Ammon's horn (tissue), 1 donor: ENCODE data around the gene PPA1.
A peak's percentile ranks its signal among the peaks of the same experiment; 100 is the strongest.
"Not testable (repeated sequence)": the region's sequence is repeated elsewhere in the genome, so short reads cannot be mapped to it uniquely, and the experiment has no call there.

Experiments
- DNase-seq: peaks from one replicate; pipeline ENCODE4 v3.0.0-alpha.2; 2016; ENCODE audit warnings: low spot score

The PPA1 gene

DNA sequence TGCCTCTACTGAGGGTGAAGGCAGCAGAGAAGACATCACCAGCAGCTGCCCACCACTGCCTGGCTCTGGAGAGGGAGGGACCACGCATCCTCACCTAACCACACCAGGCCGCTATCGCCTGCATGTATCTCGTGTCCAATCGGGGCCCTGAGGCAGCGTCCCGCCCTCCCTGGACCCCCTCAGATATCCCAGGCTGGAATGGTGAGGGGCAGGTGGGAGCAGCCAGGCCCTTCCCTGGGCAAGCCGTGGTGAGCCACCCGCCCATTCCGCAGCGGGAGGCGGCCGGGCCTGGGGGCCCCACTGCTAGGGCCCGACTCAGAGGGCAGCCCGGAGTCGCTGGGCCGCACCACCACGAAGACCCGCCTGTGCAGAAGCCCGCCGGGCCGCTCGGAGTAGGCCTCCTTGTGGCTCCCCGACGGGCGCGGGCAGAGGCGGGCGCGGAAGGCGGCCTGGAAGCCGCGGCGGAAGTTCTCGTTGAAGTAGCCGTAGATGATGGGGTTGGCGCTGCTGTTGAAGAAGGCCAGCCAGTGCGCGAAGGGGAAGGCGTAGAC is 21.6 kb upstream of the PPA1 start:
- DNase-seq, result no peak

DNA sequence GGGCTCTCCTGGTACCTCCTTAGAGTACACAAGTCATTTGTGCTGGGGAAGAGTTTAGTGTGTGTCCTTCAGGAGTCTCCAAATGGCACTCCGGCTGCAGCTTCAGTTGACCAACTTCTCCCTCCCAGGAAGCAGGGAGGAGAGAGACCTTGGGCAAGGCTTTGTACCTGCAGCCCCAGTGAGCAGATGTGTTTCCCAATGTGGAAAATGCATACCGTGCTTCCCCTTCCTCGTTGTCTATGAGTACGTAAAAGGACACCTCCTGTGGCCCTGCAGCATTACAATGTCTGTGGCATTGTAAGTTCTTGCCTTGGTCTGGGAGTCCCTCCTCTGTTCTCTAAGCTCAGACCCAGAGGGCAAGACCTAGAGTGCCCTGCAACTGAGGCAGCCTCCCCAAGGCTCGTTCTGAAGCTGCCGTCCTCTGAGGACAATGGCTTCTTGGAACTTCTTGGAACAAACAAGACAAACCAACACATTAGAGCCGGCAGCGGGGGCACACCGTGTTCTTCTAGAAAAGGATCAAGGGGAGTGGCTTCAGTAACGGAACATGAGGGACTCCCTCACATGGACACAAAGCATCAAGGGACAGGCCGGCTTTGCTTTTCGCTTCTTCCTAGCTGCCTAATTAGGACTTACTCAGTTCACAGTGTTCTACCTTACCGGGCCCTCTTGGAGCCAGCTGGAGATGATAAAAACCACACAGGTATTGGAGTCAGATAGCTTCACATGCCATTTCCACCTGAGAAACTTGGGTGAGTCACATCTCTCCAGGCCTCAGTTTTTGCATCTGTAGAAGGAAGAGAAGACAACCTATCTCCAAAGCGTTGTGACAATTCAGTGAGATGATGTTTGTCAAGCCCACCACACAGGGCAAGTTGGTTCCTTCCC is 20.9 kb upstream of the PPA1 start:
- DNase-seq, result no peak

DNA sequence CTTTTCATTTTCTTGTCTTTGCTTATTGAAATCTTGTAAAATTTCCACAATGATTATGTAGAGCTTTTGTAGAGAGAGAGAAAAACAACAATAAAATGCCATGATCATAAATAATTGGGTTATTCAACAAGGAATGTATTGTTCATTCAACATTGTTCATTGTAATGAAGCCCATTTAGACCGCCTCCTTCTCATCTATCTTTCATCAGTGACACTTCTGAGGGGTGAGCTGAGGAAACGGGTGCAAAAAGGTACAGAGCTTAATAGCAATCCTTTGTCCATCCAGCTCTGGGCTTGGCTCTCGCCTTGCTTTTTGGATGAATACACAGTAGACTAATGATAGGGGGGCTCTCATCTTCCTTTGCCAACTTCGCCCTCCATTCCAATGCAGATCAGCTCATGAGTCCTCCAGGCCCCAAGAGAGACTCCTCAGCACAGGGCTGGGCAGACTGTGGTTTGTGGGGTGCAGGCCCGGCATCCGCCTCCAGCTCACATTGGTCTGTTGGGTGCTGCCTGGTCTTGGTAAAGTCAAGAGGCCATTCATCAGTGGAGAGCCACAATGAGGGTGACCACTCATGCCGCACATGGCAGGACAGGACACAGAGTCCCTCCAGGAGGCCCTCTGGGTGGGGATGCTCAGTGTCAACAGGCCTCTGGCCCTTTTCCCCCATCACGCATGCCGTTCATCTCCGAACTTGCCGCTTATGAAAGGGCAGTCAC is 17.9 kb upstream of the PPA1 start:
- peak; percentile 62 for DNase-seq

- DNase-seq, result no peak
Observed at GRCh38 chr10:70247360-70247759, 14.1 kb upstream of the PPA1 start.

DNA sequence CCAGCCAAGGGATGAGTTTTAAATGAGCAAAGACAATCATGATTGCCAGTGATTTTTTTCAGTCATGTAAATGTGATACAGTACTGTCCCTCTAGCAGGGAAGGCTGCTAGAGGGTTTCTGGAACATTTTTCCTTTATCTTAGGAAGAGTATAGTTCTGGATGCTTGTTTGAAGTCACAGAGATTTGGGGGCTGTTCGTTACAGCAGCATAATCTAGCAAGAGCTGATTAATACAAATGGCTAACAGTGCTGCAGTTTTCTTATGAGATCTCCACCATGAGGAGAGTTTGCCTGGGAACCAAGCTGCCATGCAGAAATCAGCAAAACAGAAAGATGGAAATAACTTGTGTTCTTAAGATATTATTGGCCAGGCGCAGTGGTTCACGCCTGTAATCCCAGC is 7.9 kb upstream of the PPA1 start:
- DNase-seq, result no peak

- not testable (repeated sequence) for DNase-seq
Observed at GRCh38 chr10:70239986-70240385, 6.8 kb upstream of the PPA1 start.

GRCh38 chr10:70239077-70239976 is 6.1 kb upstream of the PPA1 start:
- not testable (repeated sequence) for DNase-seq

DNA sequence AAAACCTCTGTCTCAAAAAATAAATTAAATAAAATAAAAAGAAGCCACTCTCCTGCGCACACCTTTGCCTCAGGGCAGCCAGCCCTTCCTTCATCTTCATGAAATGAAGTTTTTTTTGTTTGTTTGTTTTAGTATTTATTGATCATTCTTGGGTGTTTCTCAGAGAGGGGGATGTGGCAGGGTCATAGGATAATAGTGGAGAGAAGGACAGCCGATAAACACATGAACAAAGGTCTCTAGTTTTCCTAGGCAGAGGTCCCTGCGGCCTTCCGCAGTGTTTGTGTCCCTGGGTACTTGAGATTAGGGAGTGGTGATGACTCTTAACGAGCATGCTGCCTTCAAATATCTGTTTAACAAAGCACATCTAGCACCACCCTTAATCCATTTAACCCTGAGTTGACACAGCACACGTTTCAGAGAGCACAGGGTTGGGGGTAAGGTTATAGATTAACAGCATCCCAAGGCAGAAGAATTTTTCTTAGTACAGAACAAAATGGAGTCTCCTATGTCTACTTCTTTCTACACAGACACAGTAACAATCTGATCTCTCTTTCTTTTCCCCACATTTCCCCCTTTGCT is 4.8 kb upstream of the PPA1 start:
- not testable (repeated sequence) for DNase-seq

DNA sequence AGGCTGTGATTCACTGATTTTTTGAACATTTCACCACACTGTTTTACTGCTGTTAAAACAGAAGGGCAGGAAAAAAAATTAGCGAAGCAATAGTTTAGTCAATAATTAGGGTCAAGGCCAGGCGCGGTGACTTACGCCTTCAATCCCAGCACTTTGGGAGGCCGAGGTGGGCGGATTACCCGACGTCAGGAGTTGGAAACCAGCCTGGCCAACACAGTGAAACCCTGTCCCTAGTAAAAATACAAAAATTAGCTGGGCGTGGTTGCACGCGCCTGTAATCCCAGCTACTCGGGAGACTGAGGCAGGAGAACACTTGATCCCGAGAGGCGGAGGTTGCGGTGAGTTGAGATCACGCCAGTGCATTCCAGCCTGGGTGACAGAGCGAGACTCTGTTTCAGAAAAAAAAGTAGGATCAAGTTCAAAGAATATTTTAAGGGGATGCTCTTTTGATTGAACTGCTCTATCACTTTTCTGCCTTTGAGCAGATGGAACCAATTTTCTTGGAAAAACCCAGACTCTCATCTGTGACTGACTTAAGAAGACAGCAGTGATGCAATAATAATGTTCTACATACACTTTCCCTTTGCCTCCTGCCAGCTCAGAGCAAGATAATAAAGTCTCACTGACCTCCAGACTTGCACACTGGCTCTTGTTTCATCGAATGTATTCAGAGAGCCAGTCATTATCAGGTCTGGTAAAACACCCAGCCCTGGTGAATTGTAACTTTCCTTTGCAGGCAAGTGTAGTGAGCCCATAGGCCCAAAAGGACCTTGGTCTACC is 1.6 kb upstream of the PPA1 start:
- no peak for DNase-seq

GRCh38 chr10:70233939-70234300 is 691 bp upstream of the PPA1 start:
- no peak for DNase-seq

DNA sequence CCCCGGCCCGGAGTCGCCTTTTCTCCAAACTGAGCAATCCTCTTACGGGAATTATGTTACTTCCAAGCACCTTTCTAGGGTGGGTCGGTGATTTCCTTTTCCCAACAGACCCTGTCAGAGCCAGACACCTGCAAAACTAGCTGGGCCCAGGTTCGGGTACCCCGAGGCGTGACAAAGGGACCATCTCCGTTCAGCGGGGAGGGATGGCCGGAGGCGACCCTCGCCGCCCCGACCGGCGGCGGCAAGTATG is 445 bp downstream of the PPA1 start:
- DNase-seq, result no peak

DNA sequence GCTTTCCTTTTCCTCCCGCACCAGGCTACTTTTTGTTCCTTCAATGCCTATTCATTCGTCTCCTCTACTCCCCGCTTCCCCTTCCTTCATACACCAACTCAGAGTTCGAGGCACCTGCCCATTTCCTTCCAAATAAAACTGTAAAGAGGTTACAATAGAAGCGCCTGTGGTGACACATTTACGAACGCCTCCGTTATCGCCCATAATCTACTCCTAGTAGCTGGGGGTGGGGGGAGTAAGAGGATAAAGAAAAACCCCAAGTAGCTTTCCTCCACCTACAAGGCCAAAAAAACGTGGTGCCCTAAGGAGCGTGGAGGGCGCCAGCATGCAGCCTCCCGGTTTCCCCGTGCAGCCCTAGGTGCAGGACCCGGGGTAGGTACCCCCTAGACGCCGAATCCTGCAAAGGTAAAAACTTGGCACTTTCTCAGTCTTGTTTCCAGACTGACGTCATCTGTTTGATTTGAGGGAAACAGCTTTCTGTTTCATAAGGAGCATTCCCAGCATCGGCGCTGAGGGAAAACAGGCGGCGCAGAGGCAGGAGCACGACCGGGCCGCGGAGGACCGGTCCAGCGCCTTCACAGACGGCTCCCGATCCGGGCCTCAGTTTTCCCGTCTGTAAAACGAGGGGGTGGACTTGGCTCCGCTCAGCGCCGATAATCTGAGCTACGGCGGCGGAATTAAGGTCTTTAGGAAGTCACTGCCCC is 922 bp downstream of the PPA1 start:
- DNase-seq, result peak; percentile 30

GRCh38 chr10:70228491-70228890 is 4.7 kb downstream of the PPA1 start:
- no peak for DNase-seq

DNA sequence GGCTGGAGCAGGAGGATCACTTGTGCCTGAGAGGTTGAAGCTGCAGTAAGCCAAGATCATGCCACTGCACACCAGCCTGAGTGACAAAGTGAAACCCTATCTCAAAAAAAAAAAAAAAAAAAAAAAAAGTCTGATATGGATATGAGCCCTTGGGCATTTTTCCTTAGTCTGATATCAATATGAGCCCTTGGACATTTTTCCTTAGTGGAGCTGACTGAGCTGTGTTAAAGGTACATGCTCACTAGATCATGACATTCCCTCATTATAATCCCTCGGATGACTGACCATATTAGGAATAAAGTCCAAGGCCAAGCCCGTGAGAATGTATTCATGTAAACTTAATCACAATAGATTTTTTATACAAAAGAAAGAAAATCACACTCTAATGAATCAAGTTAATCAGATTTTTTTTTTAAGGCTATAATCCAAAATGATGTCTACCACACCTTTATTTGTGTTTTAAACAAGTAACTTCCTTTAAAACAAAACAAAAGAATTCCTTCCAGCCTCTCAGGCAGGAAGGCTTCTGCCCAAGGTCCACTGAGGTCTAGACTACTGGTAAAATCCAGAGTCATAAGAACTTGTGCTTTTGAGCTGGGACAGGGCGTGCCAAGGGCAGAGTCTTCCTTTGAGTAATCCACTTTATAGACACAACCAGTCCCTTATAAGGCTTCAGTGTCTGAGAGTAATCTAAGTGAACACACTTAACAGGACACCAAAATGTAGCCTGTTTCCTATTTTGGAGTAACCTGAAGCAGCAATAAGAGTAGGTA is 5.5 kb downstream of the PPA1 start:
- no peak for DNase-seq

- DNase-seq, result no peak
Observed at GRCh38 chr10:70223728-70224127, 9.5 kb downstream of the PPA1 start.

DNA sequence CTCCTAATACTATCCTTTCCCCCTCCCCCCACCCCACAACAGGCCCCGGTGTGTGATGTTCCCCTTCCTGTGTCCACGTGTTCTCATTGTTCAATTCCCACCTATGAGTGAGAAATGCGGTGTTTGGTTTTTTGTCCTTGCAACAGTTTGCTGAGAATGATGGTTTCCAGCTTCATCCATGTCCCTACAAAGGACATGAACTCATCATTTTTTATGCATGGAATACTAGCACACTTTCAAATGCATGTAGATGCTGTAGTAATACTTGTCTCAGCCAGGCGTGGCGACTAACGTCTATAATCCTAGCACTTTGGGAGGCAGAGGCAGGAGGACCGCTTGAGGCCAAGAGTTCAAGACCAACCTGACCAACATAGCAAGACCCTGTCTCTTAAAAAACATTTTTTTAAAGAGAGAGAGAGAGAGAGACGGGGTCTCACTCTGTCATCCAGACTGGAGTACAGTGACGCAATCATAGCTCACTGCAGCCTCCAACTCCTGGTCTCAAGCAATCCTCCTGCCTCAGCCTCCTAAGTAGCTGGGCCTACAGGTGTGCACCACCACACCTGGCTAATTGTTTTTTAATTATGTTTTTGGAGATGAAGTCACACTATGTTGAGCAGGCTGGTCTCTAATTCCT is 10.3 kb downstream of the PPA1 start:
- not testable (repeated sequence) for DNase-seq

DNA sequence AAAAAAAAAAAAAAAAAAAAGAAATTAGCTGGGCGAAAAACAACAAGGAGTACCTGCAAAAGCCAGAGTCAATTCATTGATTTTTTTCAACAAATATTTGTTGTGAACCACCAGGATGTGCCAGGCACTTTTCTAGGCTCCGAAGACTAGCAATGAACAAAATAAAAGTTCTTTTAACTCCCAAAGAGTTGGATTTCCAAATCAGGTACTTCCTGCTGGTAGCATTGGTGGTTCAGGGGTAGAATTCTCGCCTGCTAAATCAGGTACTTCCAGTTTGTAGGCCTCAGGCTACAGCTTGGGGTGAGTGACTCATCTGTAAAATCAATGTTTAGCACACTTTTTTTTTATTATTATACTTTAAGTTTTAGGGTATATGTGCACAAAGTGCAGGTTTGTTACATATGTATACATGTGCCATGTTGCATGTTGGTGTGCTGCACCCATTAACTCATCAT is 10.9 kb downstream of the PPA1 start:
- DNase-seq, result no peak

GRCh38 chr10:70221030-70221429 is 12.2 kb downstream of the PPA1 start:
- no peak for DNase-seq

- no peak for DNase-seq
Observed at GRCh38 chr10:70212879-70213278, 20.4 kb downstream of the PPA1 start.
